Mesenchymal stem cell (in vitro differentiated cells and primary cell): ENCODE results near the gene SEC16A.
"Not testable (repeated sequence)": the region's sequence is repeated elsewhere in the genome, so short reads cannot be mapped to it uniquely, and the experiment has no call there.

Experiments used
- DNase-seq: peaks from one replicate; pipeline ENCODE4 v3.0.0-alpha.2; 2013
- H2AFZ ChIP-seq: one replicate; pipeline ENCODE4 v1.6.1; 2013; ENCODE audit warnings: low read depth, mild to moderate bottlenecking, control low read depth, inconsistent platforms, low read length, moderate library complexity
- H2AK5ac ChIP-seq: 2 replicates; pipeline ENCODE4 v1.6.1; 2013; ENCODE audit warnings: low read length, moderate library complexity, mild to moderate bottlenecking, inconsistent platforms; ENCODE audit not compliant: severe bottlenecking
- H2BK120ac ChIP-seq: one replicate; pipeline ENCODE4 v1.6.1; 2013; ENCODE audit warnings: low read depth, mild to moderate bottlenecking, inconsistent platforms, low read length, moderate library complexity
- H2BK12ac ChIP-seq, 2 experiments: one replicate each; pipeline ENCODE4 v1.6.1; 2013; ENCODE audit warnings: inconsistent platforms in 2 of 2, low read length in 2 of 2, mild to moderate bottlenecking in 2 of 2, moderate library complexity in 2 of 2, control low read depth in 1 of 2
- H2BK15ac ChIP-seq: one replicate; pipeline ENCODE4 v1.6.1; 2013; ENCODE audit warnings: mild to moderate bottlenecking, low read depth, inconsistent platforms; ENCODE audit not compliant: poor library complexity, severe bottlenecking
- H2BK5ac ChIP-seq: 2 replicates; pipeline ENCODE4 v1.6.1; 2013; ENCODE audit warnings: low read depth, mild to moderate bottlenecking, low read length, control low read depth, inconsistent platforms; ENCODE audit not compliant: poor library complexity, severe bottlenecking
- H3K14ac ChIP-seq, 2 experiments: one replicate each; pipeline ENCODE4 v1.6.1; 2013; ENCODE audit warnings: inconsistent platforms in 2 of 2, low read length in 2 of 2, control low read depth in 1 of 2, mild to moderate bottlenecking in 1 of 2, moderate library complexity in 1 of 2
- H3K18ac ChIP-seq, 2 experiments: one replicate each; pipeline ENCODE4 v1.6.1; 2013; ENCODE audit warnings: inconsistent platforms in 2 of 2, low read length in 2 of 2, control low read depth in 1 of 2, low read depth in 1 of 2, mild to moderate bottlenecking in 1 of 2
- H3K23ac ChIP-seq, 2 experiments: one replicate each; pipeline ENCODE4 v1.6.1; 2013; ENCODE audit warnings: inconsistent platforms in 2 of 2, low read length in 2 of 2, mild to moderate bottlenecking in 2 of 2, moderate library complexity in 2 of 2, control low read depth in 1 of 2
- H3K27ac ChIP-seq: 2 replicates; pipeline ENCODE4 v1.5.1; 2013; ENCODE audit warnings: mild to moderate bottlenecking, moderate library complexity, low read length, control low read depth, inconsistent platforms; ENCODE audit not compliant: poor library complexity, severe bottlenecking
- H3K27me3 ChIP-seq, 2 experiments: 2 replicates each; pipeline versions ENCODE4 v1.6.1 to v1.7.0; 2013; ENCODE audit warnings: low read length in 2 of 2, mild to moderate bottlenecking in 2 of 2, moderate library complexity in 2 of 2, control low read depth in 1 of 2, inconsistent platforms in 1 of 2; ENCODE audit not compliant: control insufficient read depth in 1 of 2, insufficient read depth in 1 of 2
- H3K36me3 ChIP-seq, 2 experiments: 2 replicates each; pipeline versions ENCODE4 v1.6.1 to v1.7.0; 2013; ENCODE audit warnings: low read length in 2 of 2, control low read depth in 1 of 2, inconsistent platforms in 1 of 2, low read depth in 1 of 2, mild to moderate bottlenecking in 1 of 2; ENCODE audit not compliant: insufficient read depth in 2 of 2, control insufficient read depth in 1 of 2
- H3K4ac ChIP-seq, 2 experiments: one replicate each; pipeline ENCODE4 v1.6.1; 2013; ENCODE audit warnings: inconsistent platforms in 2 of 2, low read length in 2 of 2, mild to moderate bottlenecking in 2 of 2, moderate library complexity in 2 of 2, control low read depth in 1 of 2, low read depth in 1 of 2
- H3K4me1 ChIP-seq: 2 replicates; pipeline ENCODE4 v1.6.1; 2013; ENCODE audit warnings: low read depth, low read length, control low read depth; ENCODE audit not compliant: control insufficient read depth, insufficient read depth
- H3K4me2 ChIP-seq: 2 replicates; pipeline ENCODE4 v1.6.1; 2013; ENCODE audit warnings: low read length, mild to moderate bottlenecking, inconsistent platforms; ENCODE audit not compliant: poor library complexity, severe bottlenecking
- H3K4me3 ChIP-seq, 2 experiments: 2 replicates each; pipeline versions ENCODE4 v1.5.1 to v1.7.0; 2013; ENCODE audit warnings: low read length in 2 of 2, mild to moderate bottlenecking in 2 of 2, control low read depth in 1 of 2, low read depth in 1 of 2; ENCODE audit not compliant: insufficient read depth in 1 of 2
- H3K79me1 ChIP-seq: replicated peaks from 2 replicates; pipeline ENCODE4 v1.6.1; 2013; ENCODE audit warnings: mild to moderate bottlenecking, control low read depth, low read length, inconsistent platforms; ENCODE audit not compliant: poor library complexity, severe bottlenecking
- H3K9ac ChIP-seq: 2 replicates; pipeline ENCODE4 v1.7.0; 2013; ENCODE audit warnings: mild to moderate bottlenecking, low read length, moderate library complexity
- H3K9me3 ChIP-seq: 2 replicates; pipeline ENCODE4 v1.7.0; 2013; ENCODE audit warnings: mild to moderate bottlenecking, low read length; ENCODE audit not compliant: control insufficient read depth
- H4K8ac ChIP-seq: one replicate; pipeline ENCODE4 v1.6.1; 2013; ENCODE audit warnings: inconsistent platforms, mild to moderate bottlenecking, low read length, moderate library complexity
- H4K91ac ChIP-seq: one replicate; pipeline ENCODE4 v1.6.1; 2013; ENCODE audit warnings: mild to moderate bottlenecking, low read length, inconsistent platforms
- WGBS: methylation state at CpG from one replicate; pipeline ENCODE4 v1.1.7; 2013; ENCODE audit warnings: mixed read lengths; 5-methylcytosine and 5-hydroxymethylcytosine counted together

Gene SEC16A

DNA sequence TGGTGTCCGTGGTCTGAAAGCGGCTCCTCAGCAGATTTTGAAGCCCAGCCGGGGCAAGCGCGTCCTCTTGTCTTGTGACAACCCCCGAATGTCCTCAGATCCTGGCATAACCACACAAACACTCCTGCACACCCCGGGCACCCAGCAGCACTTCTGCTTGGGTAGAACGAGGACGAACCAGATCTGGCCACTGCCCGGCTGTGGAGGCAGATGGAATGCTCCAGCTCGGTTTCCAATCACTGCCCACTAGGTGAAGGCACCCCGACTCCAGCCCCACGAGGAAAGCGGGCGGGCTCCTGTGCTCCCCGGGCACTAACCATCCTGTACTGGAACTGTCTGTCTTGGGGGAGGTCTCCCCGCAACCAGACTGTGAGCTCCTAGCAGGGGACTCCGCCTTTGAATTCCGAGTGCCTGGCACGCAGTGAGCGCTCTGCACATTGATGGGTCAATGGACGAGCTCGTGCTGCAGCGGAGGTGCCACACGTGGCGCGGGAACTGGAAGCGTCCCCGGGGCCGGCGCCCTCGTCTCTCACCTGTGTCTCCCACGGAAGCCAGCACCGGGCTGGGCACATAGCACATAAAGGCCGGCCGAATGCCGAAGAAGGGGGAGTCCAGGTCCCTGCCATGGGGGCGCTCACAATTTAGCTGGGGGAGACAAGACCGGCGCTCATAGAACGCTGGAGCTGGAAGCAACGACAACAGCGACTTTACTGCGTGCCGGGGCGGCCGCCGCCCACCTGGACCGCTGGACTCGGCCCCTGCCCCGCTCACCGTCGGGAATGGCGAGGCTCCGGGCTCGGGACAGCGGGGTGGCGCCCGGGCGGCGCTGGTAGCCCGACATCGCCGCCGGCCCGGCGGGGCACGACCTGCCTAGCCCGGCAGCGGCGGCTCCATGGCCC lies 73.0 kb downstream of the SEC16A start:
- Histone ChIP-seq H3K27ac (no peak overlapping the region), H2BK5ac (no peak overlapping the region), H2AK5ac (no peak overlapping the region), H3K4me1 (peaks cover 20% of the 10 kb centered on the region), H3K4ac (peak overlapping the region; percentile 73 to 90), H3K79me1 (peaks cover 37% of the 10 kb centered on the region), H4K91ac (peak overlapping the region; percentile 87), H4K8ac (peak overlapping the region; percentile 27), H3K36me3 (peaks cover 42 to 57% of the 10 kb centered on the region in 2 experiments), H3K4me2 (peak overlapping the region; percentile 96), H3K4me3 (peak overlapping the region; percentile 78 to 88), H2BK120ac (peak overlapping the region; percentile 39), H3K27me3 (no peaks in the 10 kb centered on the region), H3K9ac (peak overlapping the region; percentile 92), H3K18ac (peak overlapping the region; percentile 73 to 94), H2AFZ (peak overlapping the region; percentile 56), H3K9me3 (no peaks in the 10 kb centered on the region), H3K14ac (peak overlapping the region in 1 of 2 experiments; percentile 93), H3K23ac (peak overlapping the region in 1 of 2 experiments; percentile 91), H2BK12ac (peak overlapping the region in 1 of 2 experiments; percentile 38), H2BK15ac (peak overlapping the region; percentile 15)
- peak; percentile 65 for DNase-seq
- WGBS = 22% methylated on average over 45 of the region's 71 CpGs

- no peak overlapping the region for H3K18ac ChIP-seq
- H3K4ac ChIP-seq = no peak overlapping the region
- peaks cover 35% of the 10 kb centered on the region for H3K79me1 ChIP-seq
- H3K4me3 ChIP-seq = no peak overlapping the region
- H3K23ac ChIP-seq = no peak overlapping the region
- H2AFZ ChIP-seq = no peak overlapping the region
- H2BK15ac ChIP-seq = no peak overlapping the region
- H4K8ac ChIP-seq = no peak overlapping the region
- H2AK5ac ChIP-seq = no peak overlapping the region
- no peak overlapping the region for H2BK5ac ChIP-seq
- H3K27ac ChIP-seq = no peak overlapping the region
- H4K91ac ChIP-seq = no peak overlapping the region
- H3K36me3 ChIP-seq = peaks cover 39 to 53% of the 10 kb centered on the region in 2 experiments
- no peak overlapping the region for H3K14ac ChIP-seq
- no peaks in the 10 kb centered on the region for H3K27me3 ChIP-seq
- no peak for DNase-seq
- no peak overlapping the region for H2BK12ac ChIP-seq
- peaks cover 19% of the 10 kb centered on the region for H3K4me1 ChIP-seq
- no peaks in the 10 kb centered on the region for H3K9me3 ChIP-seq
- H3K4me2 ChIP-seq = no peak overlapping the region
- H3K9ac ChIP-seq = no peak overlapping the region
- 79% methylated on average over 7 of the region's 7 CpGs for WGBS
- H2BK120ac ChIP-seq = no peak overlapping the region
These were observed 74.9 kb downstream of the SEC16A start for GRCh38 chr9:136407911-136408310.

DNA sequence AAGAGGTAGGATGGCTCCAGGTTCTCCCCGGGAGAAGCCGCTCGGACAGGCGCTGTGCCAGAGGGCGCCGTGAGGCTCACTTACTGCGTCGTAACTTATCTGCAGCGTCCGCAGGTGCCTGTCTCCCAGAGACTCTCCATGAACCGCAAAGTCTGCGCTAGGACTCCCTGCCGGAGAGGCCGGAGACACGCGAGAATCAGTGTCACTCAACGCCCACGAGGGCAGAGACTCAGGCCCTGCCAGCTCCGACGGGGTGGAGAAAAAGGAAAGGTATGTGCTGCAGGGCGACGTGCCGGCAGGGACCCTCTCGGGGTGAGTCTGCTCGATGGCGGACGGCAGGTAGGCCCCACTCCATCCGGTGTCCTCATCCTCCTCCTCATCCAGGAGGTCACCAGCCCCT lies 75.8 kb downstream of the SEC16A start:
- not testable (repeated sequence) for H2BK120ac ChIP-seq, H3K4ac ChIP-seq
- WGBS = 96% methylated on average over 22 of the region's 28 CpGs

DNA sequence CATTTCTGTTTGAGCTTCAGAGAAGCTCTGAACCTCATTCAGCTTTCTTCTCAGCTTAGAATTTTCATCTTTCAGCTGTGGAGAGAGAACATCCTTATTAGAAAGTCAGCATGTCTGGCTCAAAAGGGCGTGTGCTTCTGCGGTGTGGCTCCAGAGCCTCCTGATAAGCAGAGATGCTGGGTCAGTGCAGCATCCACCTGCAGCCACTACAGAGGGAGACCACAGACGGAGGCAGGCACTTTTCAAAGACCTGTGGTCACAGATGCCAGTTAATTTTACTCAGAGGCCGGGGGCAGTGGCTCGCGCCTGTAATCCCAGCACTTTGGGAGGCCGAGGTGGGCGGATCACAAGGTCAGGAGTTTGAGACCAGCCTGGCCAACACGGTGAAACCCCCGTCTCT lies 76.9 kb downstream of the SEC16A start:
- not testable (repeated sequence) for H3K14ac ChIP-seq, H2BK120ac ChIP-seq, H3K23ac ChIP-seq, H3K9me3 ChIP-seq, H3K4ac ChIP-seq, H3K4me3 ChIP-seq, H2BK15ac ChIP-seq, H4K91ac ChIP-seq, H2BK12ac ChIP-seq, H2BK5ac ChIP-seq, H3K27me3 ChIP-seq, H2AFZ ChIP-seq, H2AK5ac ChIP-seq, H4K8ac ChIP-seq, H3K9ac ChIP-seq, H3K4me2 ChIP-seq, H3K18ac ChIP-seq, H3K27ac ChIP-seq, DNase-seq
- WGBS = 96% methylated on average over 10 of the region's 10 CpGs
- Histone ChIP-seq H3K79me1 (peaks cover 33% of the 10 kb centered on the region), H3K4me1 (peaks cover 12% of the 10 kb centered on the region), H3K36me3 (peaks cover 50 to 54% of the 10 kb centered on the region in 2 experiments)

More for the DNA sequence above, 75.8 kb downstream of the SEC16A start:
- H2AK5ac ChIP-seq, H2BK12ac ChIP-seq, H2BK15ac ChIP-seq, H3K9me3 ChIP-seq, H2BK5ac ChIP-seq, H3K4me3 ChIP-seq, H3K14ac ChIP-seq, H3K18ac ChIP-seq, DNase-seq, H3K27ac ChIP-seq, H3K23ac ChIP-seq, H3K4me2 ChIP-seq, H3K27me3 ChIP-seq, H2AFZ ChIP-seq, H4K8ac ChIP-seq, H4K91ac ChIP-seq, H3K9ac ChIP-seq: not testable (repeated sequence)
- Histone ChIP-seq H3K4me1 (peaks cover 19% of the 10 kb centered on the region), H3K79me1 (peaks cover 33% of the 10 kb centered on the region), H3K36me3 (peaks cover 44 to 52% of the 10 kb centered on the region in 2 experiments)
